ENCODE data around the gene DHCR24.

Gene DHCR24

GRCh38 chr1:54864460-54865208 is 22.4 kb downstream of the DHCR24 start:
- Histone ChIP-seq H3K4me2 (ENCODE audit: low read depth, low read length) (no peak overlapping the region), H3K27ac (ENCODE audit: low read length) (no peak overlapping the region), H3K9me2 (replicated peaks; ENCODE audit: insufficient read depth, low read length) (no peaks in the 10 kb centered on the region), H3K4me1 (ENCODE audit: low read length) (no peaks in the 10 kb centered on the region), H3K9ac (ENCODE audit: low read length) (no peak overlapping the region), H3K27me3 (replicated peaks; ENCODE audit: insufficient read depth, low read length) (no peaks in the 10 kb centered on the region), H3F3A (ENCODE audit: insufficient read depth, low read length) (no peaks in the 10 kb centered on the region), H2AFZ (ENCODE audit: low read length) (no peak overlapping the region), H4K20me1 (ENCODE audit: insufficient read depth, low read length) (no peaks in the 10 kb centered on the region), H3K36me3 (replicated peaks; ENCODE audit: insufficient read depth, low read length) (no peaks in the 10 kb centered on the region), H3K9me3 (replicated peaks; ENCODE audit: insufficient read depth, low read length) (no peaks in the 10 kb centered on the region), H3K79me2 (ENCODE audit: low read length) (no peaks in the 10 kb centered on the region), H3K4me3 (ENCODE audit: low read length) (no peak overlapping the region)
- no peak for DNase-seq
- no peak for TF ChIP-seq CTCF (IDR thresholded peaks at IDR 0.05; ENCODE audit: low read length)
- TF ChIP-seq EZH2 (optimal IDR thresholded peaks at IDR 0.05; ENCODE audit: low read depth, low read length): no peak
- TF ChIP-seq EZH2phosphoT487 (IDR thresholded peaks at IDR 0.05; ENCODE audit: low read length): no peak

- H3K9me2 ChIP-seq (replicated peaks; ENCODE audit: insufficient read depth, low read length): no peaks in the 10 kb centered on the region
- no peaks in the 10 kb centered on the region for H4K20me1 ChIP-seq (ENCODE audit: insufficient read depth, low read length)
- no peak overlapping the region for H3K27ac ChIP-seq (ENCODE audit: low read length)
- no peaks in the 10 kb centered on the region for H3K27me3 ChIP-seq (replicated peaks; ENCODE audit: insufficient read depth, low read length)
- H3K4me3 ChIP-seq (ENCODE audit: low read length): no peak overlapping the region
- no peak overlapping the region for H2AFZ ChIP-seq (ENCODE audit: low read length)
- TF ChIP-seq EZH2 (optimal IDR thresholded peaks at IDR 0.05; ENCODE audit: low read depth, low read length) (no peak), CTCF (IDR thresholded peaks at IDR 0.05; ENCODE audit: low read length) (no peak), EZH2phosphoT487 (IDR thresholded peaks at IDR 0.05; ENCODE audit: low read length) (no peak)
- no peaks in the 10 kb centered on the region for H3K9me3 ChIP-seq (replicated peaks; ENCODE audit: insufficient read depth, low read length)
- DNase-seq: no peak
- no peak overlapping the region for H3K4me2 ChIP-seq (ENCODE audit: low read depth, low read length)
- H3K4me1 ChIP-seq (ENCODE audit: low read length): no peaks in the 10 kb centered on the region
- H3K9ac ChIP-seq (ENCODE audit: low read length): no peak overlapping the region
- H3F3A ChIP-seq (ENCODE audit: insufficient read depth, low read length): no peaks in the 10 kb centered on the region
- H3K79me2 ChIP-seq (ENCODE audit: low read length): no peaks in the 10 kb centered on the region
- H3K36me3 ChIP-seq (replicated peaks; ENCODE audit: insufficient read depth, low read length): no peaks in the 10 kb centered on the region
Observed at GRCh38 chr1:54863267-54863665, 23.7 kb downstream of the DHCR24 start.

- Histone ChIP-seq H3K4me3 (ENCODE audit: low read length) (no peak overlapping the region), H3K36me3 (replicated peaks; ENCODE audit: insufficient read depth, low read length) (no peaks in the 10 kb centered on the region; the same call in 1 of the 2 replicates), H3F3A (ENCODE audit: insufficient read depth, low read length) (no peaks in the 10 kb centered on the region), H4K20me1 (ENCODE audit: insufficient read depth, low read length) (no peaks in the 10 kb centered on the region), H3K9ac (ENCODE audit: low read length) (no peak overlapping the region), H3K27me3 (replicated peaks; ENCODE audit: insufficient read depth, low read length) (no peaks in the 10 kb centered on the region), H2AFZ (ENCODE audit: low read length) (no peak overlapping the region), H3K9me3 (replicated peaks; ENCODE audit: insufficient read depth, low read length) (no peaks in the 10 kb centered on the region), H3K4me1 (ENCODE audit: low read length) (no peaks in the 10 kb centered on the region), H3K4me2 (ENCODE audit: low read depth, low read length) (no peak overlapping the region), H3K27ac (ENCODE audit: low read length) (no peak overlapping the region), H3K9me2 (replicated peaks; ENCODE audit: insufficient read depth, low read length) (no peaks in the 10 kb centered on the region), H3K79me2 (ENCODE audit: low read length) (no peaks in the 10 kb centered on the region)
- no peak for DNase-seq
- TF ChIP-seq EZH2phosphoT487 (IDR thresholded peaks at IDR 0.05; ENCODE audit: low read length) (no peak), EZH2 (optimal IDR thresholded peaks at IDR 0.05; ENCODE audit: low read depth, low read length) (no peak), CTCF (IDR thresholded peaks at IDR 0.05; ENCODE audit: low read length) (no peak)
Observed at GRCh38 chr1:54861070-54861761, 25.8 kb downstream of the DHCR24 start.
